Glutamatergic neuron (in vitro differentiated cells): ENCODE results near the gene DAB2IP. TPM values are rescaled to one million over a fixed set of nuclear protein-coding genes. Genes with fewer than 3 reads are reported as not detected.

Experiments
- DNase-seq: peaks from one replicate; pipeline ENCODE4 v3.0.0; 2022
- H3K27ac Mint-ChIP-seq: one replicate; pipeline ENCODE4 v1.8.0; 2020; ENCODE audit warnings: mild to moderate bottlenecking, mixed read lengths, inconsistent platforms; ENCODE audit not compliant: unreplicated experiment
- H3K27me3 Mint-ChIP-seq: one replicate; pipeline ENCODE4 v1.8.0; 2020; ENCODE audit warnings: mild to moderate bottlenecking, moderate library complexity, mixed read lengths, inconsistent platforms; ENCODE audit not compliant: unreplicated experiment
- H3K36me3 Mint-ChIP-seq: one replicate; pipeline ENCODE4 v1.8.0; 2020; ENCODE audit warnings: mild to moderate bottlenecking, mixed read lengths, inconsistent platforms; ENCODE audit not compliant: unreplicated experiment
- H3K4me1 Mint-ChIP-seq: one replicate; pipeline ENCODE4 v1.8.0; 2020; ENCODE audit warnings: mild to moderate bottlenecking, low read depth, mixed read lengths, inconsistent platforms; ENCODE audit not compliant: unreplicated experiment
- H3K4me3 Mint-ChIP-seq: one replicate; pipeline ENCODE4 v1.8.0; 2020; ENCODE audit warnings: mild to moderate bottlenecking, mixed read lengths, inconsistent platforms; ENCODE audit not compliant: unreplicated experiment
- H3K9me3 Mint-ChIP-seq: one replicate; pipeline ENCODE4 v1.8.0; 2020; ENCODE audit warnings: mild to moderate bottlenecking, moderate library complexity, mixed read lengths, inconsistent platforms; ENCODE audit not compliant: unreplicated experiment
- long read RNA-seq: library from polyadenylated mRNA; unstranded; transcript quantifications from one replicate; pipeline ENCODE4 v2.0.0, GENCODE V29; 2020; ENCODE audit not compliant: unreplicated experiment
- total RNA-seq: library from RNA; stranded (reverse); fragmentation: NEBNext Ultra II Directional; extraction: Animal tissue kit (Norgen Biotek cat#: 25700); gene quantifications from one replicate; pipeline ENCODE4 v1.2.1, GENCODE V29; 2021; ENCODE audit not compliant: unreplicated experiment
- TF ChIP-seq, protein P1 (sequence below): fragments of 200-600 bp; sonication (generic); IDR thresholded peaks from one replicate; pipeline ENCODE4 v1.5.0; 2021; ENCODE audit not compliant: partially characterized antibody, unreplicated experiment

Gene DAB2IP
- 32.9 TPM for total RNA-seq
- long read RNA-seq, partial matches to known transcripts = 0 of 2 reads
- long read RNA-seq, other reads (novel, unspliced or antisense) = 2 of 2 reads

DNA sequence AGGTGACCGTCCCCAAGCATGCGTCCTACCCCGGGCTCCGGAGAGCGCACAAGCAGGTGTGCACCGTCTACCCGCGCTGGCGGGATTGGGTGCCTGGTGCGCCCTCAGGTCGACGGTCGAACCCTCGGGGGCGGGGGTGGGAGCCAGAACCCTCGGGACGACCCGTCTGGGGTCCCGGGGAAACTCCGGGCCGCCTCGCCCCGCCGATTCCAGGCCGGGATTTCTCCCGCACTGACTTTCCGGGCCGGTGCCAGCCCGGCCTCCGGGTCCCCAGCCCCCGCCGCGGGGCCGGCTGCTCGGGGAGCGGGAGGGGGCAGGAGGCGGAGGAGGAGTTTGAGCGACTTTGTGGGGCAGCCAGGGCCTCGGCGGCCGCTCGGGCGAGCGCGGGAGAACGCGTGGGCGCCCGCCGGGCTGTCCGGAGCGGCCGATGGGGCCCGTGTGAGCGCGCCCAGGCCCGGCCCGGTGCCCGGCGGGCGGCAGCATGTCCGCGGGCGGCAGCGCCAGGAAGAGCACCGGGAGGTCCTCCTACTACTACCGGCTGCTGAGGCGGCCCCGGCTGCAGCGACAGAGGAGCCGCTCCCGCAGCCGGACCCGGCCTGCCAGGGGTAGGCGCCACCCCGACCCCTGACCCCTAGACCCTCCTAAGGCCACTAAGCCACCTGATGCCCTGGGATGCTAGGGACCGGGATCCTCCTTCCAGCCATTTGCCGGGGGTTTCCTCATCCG is at the start of gene DAB2IP:
TSS of gene DAB2IP (plus strand) at position 340 of the 726 bp plus-strand sequence. CDS start at position 482, 142 bp downstream.
- TF ChIP-seq, protein P1, sequence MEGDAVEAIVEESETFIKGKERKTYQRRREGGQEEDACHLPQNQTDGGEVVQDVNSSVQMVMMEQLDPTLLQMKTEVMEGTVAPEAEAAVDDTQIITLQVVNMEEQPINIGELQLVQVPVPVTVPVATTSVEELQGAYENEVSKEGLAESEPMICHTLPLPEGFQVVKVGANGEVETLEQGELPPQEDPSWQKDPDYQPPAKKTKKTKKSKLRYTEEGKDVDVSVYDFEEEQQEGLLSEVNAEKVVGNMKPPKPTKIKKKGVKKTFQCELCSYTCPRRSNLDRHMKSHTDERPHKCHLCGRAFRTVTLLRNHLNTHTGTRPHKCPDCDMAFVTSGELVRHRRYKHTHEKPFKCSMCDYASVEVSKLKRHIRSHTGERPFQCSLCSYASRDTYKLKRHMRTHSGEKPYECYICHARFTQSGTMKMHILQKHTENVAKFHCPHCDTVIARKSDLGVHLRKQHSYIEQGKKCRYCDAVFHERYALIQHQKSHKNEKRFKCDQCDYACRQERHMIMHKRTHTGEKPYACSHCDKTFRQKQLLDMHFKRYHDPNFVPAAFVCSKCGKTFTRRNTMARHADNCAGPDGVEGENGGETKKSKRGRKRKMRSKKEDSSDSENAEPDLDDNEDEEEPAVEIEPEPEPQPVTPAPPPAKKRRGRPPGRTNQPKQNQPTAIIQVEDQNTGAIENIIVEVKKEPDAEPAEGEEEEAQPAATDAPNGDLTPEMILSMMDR = no peak
- Mint-ChIP-seq H3K9me3 (peaks cover 3% of the 10 kb centered on the region), H3K4me3 (peak within 1 kb of the TSS; percentile 88), H3K4me1 (peaks cover 14% of the 10 kb centered on the region), H3K27me3 (peaks cover 7% of the 10 kb centered on the region), H3K36me3 (no peaks in the 10 kb centered on the region), H3K27ac (no peak within 1 kb of the TSS)
- DNase-seq = peak; percentile 68

DNA sequence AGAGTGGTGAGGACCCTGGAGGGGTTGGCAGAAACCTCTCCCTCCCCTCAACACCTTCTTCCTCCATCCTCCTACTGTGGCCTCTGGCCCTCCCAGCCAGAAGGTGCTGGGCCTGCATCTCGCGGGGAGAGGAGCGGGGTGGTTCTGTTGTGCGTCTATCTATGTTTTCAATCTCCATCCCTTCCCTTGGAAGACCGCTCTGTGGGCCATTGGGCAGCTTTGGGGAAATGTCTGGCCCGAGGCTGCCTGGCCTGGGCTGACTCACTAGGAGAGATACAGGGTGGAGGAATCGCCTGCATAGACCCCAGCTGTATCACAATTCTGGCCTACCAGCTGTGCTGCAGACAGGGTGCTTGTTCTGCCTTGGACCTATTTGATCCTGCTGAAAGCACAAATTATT is 48.4 kb upstream of the DAB2IP start:
- Mint-ChIP-seq H3K27ac (no peak overlapping the region), H3K9me3 (peaks cover 1% of the 10 kb centered on the region), H3K4me1 (peaks cover 9% of the 10 kb centered on the region), H3K36me3 (no peaks in the 10 kb centered on the region), H3K27me3 (peaks cover 8% of the 10 kb centered on the region), H3K4me3 (no peak overlapping the region)
- TF ChIP-seq, protein P1 = no peak
- no peak for DNase-seq

DNA sequence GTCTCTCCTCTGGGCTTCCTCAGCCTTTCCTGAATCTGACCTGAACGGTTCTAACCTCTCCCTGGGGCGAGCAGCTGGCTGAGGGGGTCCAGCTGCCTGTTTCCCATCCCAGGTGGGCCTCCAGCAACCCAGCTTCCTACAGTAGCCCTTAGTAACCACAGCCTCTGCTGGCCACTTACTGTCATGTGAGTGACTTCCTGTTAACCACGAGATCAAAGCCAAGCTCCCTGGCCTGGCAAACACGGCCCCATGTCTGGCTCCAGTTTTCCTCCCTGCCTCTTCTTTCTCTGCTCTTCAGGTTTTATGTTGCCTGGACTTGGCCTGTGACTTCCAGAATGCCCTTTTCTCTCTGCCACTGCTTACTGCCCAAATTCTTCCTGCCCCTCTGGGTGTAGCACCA is 47.2 kb upstream of the DAB2IP start:
- Mint-ChIP-seq H3K4me3 (no peak overlapping the region), H3K27me3 (peaks cover 8% of the 10 kb centered on the region), H3K4me1 (peaks cover 12% of the 10 kb centered on the region), H3K27ac (no peak overlapping the region), H3K36me3 (no peaks in the 10 kb centered on the region), H3K9me3 (no peaks in the 10 kb centered on the region)
- DNase-seq = no peak
- TF ChIP-seq, protein P1 = no peak

DNA sequence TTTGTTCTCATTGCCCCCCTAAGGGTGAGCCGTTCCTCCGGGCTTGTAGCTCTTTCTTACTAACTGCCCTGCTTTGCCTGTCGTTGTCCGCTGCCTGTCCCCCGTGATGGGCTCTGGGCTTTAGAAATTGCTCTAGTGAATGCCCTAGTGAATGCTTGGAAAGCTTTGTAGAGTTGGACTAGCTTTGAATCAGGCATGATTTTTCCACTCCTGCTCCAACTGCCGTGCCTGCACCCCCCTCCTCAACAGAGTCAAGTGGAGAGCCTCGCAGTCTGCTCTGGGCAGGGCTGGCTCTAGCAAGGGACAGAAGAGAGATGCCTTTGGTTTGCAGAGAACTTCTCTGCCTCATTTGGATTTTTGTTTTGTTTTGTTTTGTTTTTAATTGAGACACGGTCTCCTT is 46.8 kb upstream of the DAB2IP start:
- H3K4me3 Mint-ChIP-seq = no peak overlapping the region

More for the DNA sequence above, 46.8 kb upstream of the DAB2IP start:
- TF ChIP-seq, protein P1 = no peak
- Mint-ChIP-seq H3K36me3 (no peaks in the 10 kb centered on the region), H3K9me3 (no peaks in the 10 kb centered on the region), H3K27me3 (peaks cover 8% of the 10 kb centered on the region), H3K27ac (no peak overlapping the region), H3K4me1 (peaks cover 12% of the 10 kb centered on the region)
- DNase-seq = no peak
